Skeletal muscle cell (primary cell): ENCODE results near the gene TMEM125.

Experiments
- DNase-seq: peaks from one replicate; pipeline ENCODE4 v3.0.0-alpha.2; 2010; ENCODE audit warnings: low read depth
- H3K4me3 ChIP-seq: 2 replicates; pipeline ENCODE4 v1.5.1; 2011; ENCODE audit warnings: low read depth, mild to moderate bottlenecking, control low read depth, low read length, moderate library complexity

The TMEM125 gene

DNA sequence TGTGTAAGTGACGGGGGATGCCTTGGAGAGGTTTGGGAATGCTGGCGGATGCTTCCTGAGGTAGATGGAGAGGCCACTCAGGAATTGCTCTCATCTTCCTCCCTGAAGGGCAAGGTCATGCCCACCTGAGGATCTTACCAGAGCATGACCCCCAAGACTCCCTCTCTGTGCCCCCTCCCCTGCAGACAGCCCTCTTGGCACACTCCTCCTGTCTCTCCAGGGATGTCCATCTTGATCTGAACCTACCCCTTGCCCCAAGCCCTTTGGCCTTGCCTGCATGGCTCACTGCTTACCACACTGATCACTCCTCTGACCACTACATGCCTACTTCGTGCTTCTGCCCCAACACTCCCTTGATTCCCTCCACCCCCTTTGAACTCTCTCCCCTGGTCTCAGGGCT lies 50.0 kb downstream of the TMEM125 start:
- DNase-seq, result no peak
- no peak overlapping the region for H3K4me3 ChIP-seq

DNA sequence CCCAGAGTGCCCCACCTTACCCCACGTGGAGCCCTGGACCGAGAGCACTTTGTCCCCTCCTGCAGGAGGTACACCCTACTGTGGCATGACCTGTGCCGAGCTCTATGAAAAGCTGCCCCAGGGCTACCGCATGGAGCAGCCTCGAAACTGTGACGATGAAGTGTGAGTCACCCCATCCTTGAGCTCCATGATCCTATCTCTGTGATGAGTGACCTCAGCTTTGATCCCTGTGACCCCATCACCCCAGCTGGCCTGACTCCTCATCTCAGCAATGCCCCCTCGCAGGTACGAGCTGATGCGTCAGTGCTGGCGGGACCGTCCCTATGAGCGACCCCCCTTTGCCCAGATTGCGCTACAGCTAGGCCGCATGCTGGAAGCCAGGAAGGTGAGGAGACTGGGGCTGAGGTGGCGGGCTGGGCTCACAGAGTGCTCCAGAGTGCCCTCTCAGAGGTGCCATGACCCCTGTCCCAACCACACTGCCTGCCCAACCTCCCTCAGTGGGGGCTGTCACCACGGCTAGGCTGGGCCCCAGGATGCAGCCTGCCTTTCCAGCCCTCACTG lies 51.6 kb downstream of the TMEM125 start:
- no peak overlapping the region for H3K4me3 ChIP-seq
- DNase-seq, result no peak

DNA sequence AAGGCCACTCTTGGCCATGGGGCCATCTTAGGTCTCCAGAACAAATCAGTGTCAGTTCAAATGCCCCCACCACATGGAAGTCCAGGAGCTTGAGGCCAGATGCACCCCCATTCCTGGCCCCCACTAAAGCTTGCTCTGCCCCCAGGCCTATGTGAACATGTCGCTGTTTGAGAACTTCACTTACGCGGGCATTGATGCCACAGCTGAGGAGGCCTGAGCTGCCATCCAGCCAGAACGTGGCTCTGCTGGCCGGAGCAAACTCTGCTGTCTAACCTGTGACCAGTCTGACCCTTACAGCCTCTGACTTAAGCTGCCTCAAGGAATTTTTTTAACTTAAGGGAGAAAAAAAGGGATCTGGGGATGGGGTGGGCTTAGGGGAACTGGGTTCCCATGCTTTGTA lies 52.7 kb downstream of the TMEM125 start:
- DNase-seq, result no peak
- no peak overlapping the region for H3K4me3 ChIP-seq
